Effector memory CD8-positive, alpha-beta T cell (primary cell): ENCODE results near the gene LTO1.

Experiments
- ATAC-seq: fragments of 150-1000 bp; cut with Tn5 transposase; replicated peaks from 2 replicates; pipeline ENCODE4 v1.10.0; 2021; ENCODE audit warnings: mild to moderate bottlenecking, moderate library complexity
- DNase-seq, 3 experiments: peaks; one replicate each; pipeline ENCODE4 v3.0.0; 2021
- H3K27ac Mint-ChIP-seq, 2 donors: one replicate each; pipeline ENCODE4 v1.8.0; 2022; ENCODE audit warnings: mild to moderate bottlenecking in 2 of 2, mixed read lengths in 2 of 2, moderate library complexity in 2 of 2
- H3K27me3 Mint-ChIP-seq, 2 donors: one replicate each; pipeline ENCODE4 v1.8.0; 2022; ENCODE audit warnings: mixed read lengths in 2 of 2
- H3K36me3 Mint-ChIP-seq: one replicate; pipeline ENCODE4 v1.8.0; 2022; ENCODE audit warnings: mild to moderate bottlenecking, moderate library complexity, mixed read lengths; ENCODE audit not compliant: insufficient read depth
- H3K4me1 Mint-ChIP-seq, 2 donors: one replicate each; pipeline ENCODE4 v1.8.0; 2022; ENCODE audit warnings: low read depth in 2 of 2, mixed read lengths in 2 of 2
- H3K4me3 Mint-ChIP-seq, 2 donors: one replicate each; pipeline ENCODE4 v1.8.0; 2022; ENCODE audit warnings: mild to moderate bottlenecking in 2 of 2, mixed read lengths in 2 of 2, moderate library complexity in 2 of 2
- H3K9me3 Mint-ChIP-seq, 2 donors: one replicate each; pipeline ENCODE4 v1.8.0; 2022; ENCODE audit warnings: mixed read lengths in 2 of 2

Gene LTO1

DNA sequence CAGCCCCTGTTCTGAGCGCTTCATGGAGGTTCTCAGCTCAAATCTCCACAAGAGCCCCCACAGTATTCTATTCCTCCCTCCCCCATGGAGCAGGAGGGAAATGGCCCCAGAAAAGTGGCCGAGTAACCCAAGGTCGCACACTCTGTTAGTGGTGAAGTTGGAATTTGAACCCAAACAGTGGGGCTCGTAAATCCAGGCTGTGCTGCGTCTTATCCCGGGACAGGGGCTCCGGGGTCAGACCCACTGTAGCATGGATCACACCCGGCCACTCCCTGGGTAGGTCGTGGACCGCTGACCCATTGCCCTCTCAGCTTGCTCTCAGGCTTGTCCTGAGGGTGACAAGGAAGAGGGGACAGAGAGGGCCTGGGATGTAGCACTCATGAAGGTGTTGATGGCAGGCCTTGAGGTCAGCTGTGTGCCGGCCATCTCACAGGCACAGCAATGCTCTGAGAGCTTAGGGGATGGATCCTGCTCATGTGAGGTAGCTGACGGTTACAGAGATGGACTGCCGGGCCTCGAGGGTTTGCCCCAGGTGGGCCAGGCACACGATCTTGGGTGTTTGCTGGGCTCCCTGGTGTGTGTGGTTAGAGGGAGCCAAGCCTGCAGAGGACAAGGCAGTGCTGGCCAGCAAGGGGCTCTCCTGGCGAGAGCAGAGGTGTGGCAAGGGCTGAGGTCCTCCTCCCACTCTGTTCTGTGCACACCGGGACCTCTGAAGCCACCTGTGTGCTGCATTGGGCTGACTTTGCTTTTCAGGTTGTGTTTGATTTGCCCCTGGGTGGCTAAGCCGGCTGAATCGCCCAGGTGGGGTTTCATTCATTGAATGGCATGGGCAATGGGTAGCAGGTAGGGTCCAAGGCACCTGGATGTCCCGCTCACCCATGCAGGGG lies 31.0 kb upstream of the LTO1 start:
- H3K27me3 Mint-ChIP-seq: peaks cover 35 to 63% of the 10 kb centered on the region in 2 donors
- peaks cover 3 to 12% of the 10 kb centered on the region in 2 donors for H3K4me1 Mint-ChIP-seq
- no peak for ATAC-seq
- no peaks in the 10 kb centered on the region for H3K9me3 Mint-ChIP-seq
- H3K27ac Mint-ChIP-seq: no peak overlapping the region
- no peak for DNase-seq
- no peaks in the 10 kb centered on the region for H3K36me3 Mint-ChIP-seq
- H3K4me3 Mint-ChIP-seq: peak overlapping the region in 1 of 2 donors; percentile 60

DNA sequence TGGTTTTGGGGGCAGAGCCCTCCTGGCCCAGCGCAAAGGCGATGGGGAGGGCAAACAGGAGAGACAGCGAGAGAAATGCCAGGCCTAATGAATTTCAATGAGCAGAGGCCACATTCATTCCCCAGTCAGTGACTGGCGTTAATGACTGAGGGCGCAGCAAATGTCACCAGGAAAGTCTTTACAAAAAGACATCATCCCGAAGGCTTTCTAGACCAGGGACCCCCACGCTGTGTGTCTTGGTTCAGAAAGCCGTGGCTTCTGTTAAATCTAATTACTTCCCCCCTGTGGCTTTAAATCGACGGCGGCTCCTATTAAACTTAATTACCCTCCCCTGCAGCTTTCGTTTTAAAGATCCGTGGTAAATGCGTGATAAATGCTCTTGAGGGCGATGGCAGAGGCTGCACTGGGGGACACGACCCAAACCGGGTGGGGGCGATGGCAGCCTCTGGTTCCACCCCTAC lies 30.2 kb upstream of the LTO1 start:
- Mint-ChIP-seq H3K27ac (no peak overlapping the region), H3K9me3 (no peaks in the 10 kb centered on the region), H3K4me3 (peak overlapping the region in 1 of 2 donors; percentile 60), H3K27me3 (peaks cover 40 to 63% of the 10 kb centered on the region in 2 donors), H3K4me1 (peaks cover 3 to 12% of the 10 kb centered on the region in 2 donors), H3K36me3 (no peaks in the 10 kb centered on the region)
- ATAC-seq (no peak), DNase-seq (no peak)

DNA sequence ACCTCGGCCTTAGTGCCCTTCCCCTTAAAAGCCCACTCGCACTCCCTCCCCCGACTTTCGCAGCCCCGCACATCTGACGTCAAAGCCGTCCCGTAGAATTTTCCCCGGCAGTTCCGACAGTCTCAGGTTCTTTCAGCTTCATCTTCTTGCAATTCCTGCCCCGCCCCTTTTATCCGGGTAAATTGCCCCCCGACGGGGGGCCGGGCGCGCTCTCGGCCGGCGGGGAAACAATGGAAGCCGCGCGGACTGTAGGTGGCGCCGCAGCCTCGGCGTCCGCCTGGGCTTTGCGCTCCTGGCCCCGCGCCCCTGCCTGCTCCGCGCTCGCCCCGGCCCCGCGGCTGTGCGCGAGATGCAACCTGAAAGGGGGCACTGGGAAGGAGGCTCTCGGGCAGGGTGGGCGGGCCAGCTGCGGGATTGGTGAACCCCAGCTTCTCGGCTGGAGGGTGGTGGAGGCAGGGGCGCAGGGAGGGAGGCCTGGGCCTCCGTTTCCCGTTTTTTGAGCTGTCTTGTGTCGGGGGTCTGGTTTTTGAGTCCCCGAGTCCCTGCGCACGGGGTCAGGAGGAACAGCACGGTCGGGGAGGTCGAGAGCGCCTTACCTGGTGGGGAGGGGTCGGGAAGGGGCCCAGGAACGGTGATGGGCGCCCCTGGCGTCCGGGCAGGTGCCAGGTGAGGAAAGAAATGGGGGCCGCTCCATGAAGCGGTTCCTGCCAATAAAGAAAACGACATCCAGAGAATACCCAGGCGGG lies 29.5 kb upstream of the LTO1 start:
- ATAC-seq: no peak
- Mint-ChIP-seq H3K27me3 (peaks cover 47 to 66% of the 10 kb centered on the region in 2 donors), H3K9me3 (no peaks in the 10 kb centered on the region), H3K4me3 (peak overlapping the region in 1 of 2 donors; percentile 47), H3K36me3 (no peaks in the 10 kb centered on the region), H3K4me1 (peaks cover 3 to 12% of the 10 kb centered on the region in 2 donors), H3K27ac (no peak overlapping the region)
- no peak for DNase-seq

DNA sequence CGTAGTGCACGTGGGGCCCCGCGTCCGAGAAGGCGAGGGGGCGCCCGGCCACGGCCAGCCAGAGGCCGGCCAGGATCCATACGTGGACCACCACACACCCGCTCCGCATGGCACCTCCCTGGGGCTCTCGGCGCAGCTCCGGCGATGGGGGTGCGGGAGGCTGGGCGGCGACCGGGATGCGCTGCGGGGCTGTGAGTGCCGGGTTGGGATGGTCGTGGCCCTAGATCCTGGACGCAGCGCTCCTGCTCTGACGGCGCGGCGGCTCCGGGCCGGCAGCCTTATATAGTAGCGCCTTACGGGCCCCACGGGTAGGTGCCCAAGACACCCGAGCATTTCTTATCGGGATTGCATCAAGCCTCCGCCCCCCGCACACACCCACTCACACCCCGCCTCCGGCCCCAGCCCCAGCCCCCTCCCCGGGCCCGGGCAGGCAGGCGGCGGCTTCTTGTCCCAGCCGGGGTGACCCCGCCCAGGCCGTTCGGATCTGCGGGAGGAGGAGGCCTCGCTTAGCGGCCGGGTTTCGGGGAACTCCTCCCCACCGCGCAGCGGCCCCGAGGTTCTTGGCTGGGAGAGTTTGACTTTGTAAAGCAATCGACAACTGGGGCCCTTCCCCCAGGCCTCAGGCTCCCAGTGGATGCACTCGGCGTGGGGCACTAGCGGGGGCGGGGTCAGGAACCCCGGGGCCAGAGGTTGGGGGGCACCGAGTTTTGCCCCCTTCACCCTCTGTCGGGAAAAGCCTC lies 28.8 kb upstream of the LTO1 start, which contains the start of gene FGF19:
Gene FGF19 (minus strand): TSS at position 255 of the 740 bp plus-strand sequence. CDS start 146 bp downstream, at position 109.
- ATAC-seq (no peak), DNase-seq (no peak)
- H3K27me3 Mint-ChIP-seq: peaks cover 50 to 70% of the 10 kb centered on the region in 2 donors
- H3K36me3 Mint-ChIP-seq: no peaks in the 10 kb centered on the region
- H3K9me3 Mint-ChIP-seq: no peaks in the 10 kb centered on the region
- H3K27ac Mint-ChIP-seq: no peak within 1 kb of the TSS
- peak within 1 kb of the TSS in 1 of 2 donors; percentile 47 for H3K4me3 Mint-ChIP-seq
- H3K4me1 Mint-ChIP-seq: peaks cover 3 to 12% of the 10 kb centered on the region in 2 donors

DNA sequence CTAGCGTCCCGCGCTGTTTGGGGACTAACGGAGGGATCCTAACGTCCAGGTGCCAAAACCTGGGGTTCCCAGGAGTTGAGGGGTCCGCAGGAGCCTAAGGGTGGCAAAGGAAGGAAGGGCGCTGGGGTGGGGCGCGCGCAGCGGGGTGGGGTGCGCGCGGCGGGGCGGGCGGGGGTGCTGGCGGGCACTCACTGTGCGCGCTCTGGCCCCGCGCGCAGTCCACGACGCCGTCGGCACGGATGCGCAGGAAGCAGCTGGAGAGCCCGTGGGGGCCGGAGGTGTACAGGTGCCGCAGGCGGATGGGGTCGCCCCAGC lies 28.3 kb upstream of the LTO1 start:
- H3K9me3 Mint-ChIP-seq: no peaks in the 10 kb centered on the region
- H3K4me3 Mint-ChIP-seq: peak overlapping the region in 1 of 2 donors; percentile 44
- ATAC-seq (no peak), DNase-seq (no peak)
- H3K4me1 Mint-ChIP-seq: peaks cover 3 to 12% of the 10 kb centered on the region in 2 donors
- peaks cover 56 to 70% of the 10 kb centered on the region in 2 donors for H3K27me3 Mint-ChIP-seq
- no peak overlapping the region for H3K27ac Mint-ChIP-seq
- H3K36me3 Mint-ChIP-seq: no peaks in the 10 kb centered on the region

DNA sequence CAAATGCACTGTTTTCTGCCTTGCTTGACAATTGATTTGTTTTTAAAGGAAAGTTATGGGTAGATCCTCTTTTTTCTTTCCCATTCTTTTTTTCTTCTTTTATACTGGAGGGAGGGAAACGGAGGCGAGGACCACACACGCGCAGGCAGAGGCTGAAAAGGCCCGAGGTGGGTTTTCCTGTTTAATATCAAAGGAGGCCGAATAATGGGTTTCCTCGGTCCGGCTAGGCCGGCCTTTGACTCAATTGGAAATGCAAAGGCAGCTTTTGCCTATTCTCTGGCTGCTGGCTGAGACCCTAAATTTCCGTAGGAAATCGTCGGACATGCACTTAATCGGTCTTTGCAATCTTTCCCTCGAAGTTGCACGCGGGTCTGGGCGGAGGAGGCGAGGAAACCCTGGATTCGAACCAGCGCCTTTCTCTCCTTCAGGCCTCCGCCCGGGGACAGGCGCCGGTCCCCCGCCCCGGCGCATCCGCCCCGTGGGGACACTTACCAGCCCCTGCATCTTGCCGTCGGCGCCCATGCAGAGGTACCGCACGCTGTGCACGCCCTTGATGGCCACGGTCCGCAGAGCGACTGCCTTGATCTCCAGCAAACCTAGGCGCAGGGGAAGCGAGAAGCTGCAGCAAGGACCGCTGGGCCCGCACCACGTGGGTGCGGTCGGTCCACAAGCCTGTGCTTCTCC lies 27.8 kb upstream of the LTO1 start:
- H3K27ac Mint-ChIP-seq: no peak overlapping the region
- no peaks in the 10 kb centered on the region for H3K36me3 Mint-ChIP-seq
- H3K4me1 Mint-ChIP-seq: peaks cover 3 to 12% of the 10 kb centered on the region in 2 donors
- no peak for DNase-seq
- no peak for ATAC-seq
- H3K27me3 Mint-ChIP-seq: peaks cover 57 to 70% of the 10 kb centered on the region in 2 donors
- H3K4me3 Mint-ChIP-seq: peak overlapping the region in 1 of 2 donors; percentile 44
- no peaks in the 10 kb centered on the region for H3K9me3 Mint-ChIP-seq

DNA sequence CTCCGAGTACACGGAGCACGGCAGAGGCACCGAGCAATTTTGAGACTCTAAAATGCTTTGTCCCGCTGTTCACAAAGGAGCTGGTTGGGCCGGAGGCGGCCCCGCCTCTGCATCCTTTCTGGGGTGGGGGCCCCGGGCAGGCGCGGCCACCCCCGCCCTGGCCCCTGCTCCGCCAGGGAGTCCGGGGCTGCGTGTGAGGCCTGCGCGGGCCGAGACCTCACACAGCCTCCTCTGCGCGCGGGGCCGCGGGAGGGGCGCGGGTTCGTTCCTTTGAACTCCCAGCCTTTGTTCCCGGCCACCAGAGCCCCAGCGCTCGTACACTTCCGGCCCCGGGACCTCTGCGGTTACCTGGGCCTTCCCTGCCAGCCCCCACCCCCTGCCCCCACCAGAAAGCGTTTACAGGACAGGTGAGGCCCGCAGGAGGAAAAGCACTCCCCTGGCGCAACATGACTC lies 27.1 kb upstream of the LTO1 start:
- Mint-ChIP-seq H3K27ac (no peak overlapping the region), H3K27me3 (peaks cover 60 to 70% of the 10 kb centered on the region in 2 donors), H3K36me3 (no peaks in the 10 kb centered on the region), H3K4me1 (peaks cover 3 to 12% of the 10 kb centered on the region in 2 donors), H3K9me3 (no peaks in the 10 kb centered on the region), H3K4me3 (no peak overlapping the region)
- DNase-seq (no peak), ATAC-seq (no peak)

DNA sequence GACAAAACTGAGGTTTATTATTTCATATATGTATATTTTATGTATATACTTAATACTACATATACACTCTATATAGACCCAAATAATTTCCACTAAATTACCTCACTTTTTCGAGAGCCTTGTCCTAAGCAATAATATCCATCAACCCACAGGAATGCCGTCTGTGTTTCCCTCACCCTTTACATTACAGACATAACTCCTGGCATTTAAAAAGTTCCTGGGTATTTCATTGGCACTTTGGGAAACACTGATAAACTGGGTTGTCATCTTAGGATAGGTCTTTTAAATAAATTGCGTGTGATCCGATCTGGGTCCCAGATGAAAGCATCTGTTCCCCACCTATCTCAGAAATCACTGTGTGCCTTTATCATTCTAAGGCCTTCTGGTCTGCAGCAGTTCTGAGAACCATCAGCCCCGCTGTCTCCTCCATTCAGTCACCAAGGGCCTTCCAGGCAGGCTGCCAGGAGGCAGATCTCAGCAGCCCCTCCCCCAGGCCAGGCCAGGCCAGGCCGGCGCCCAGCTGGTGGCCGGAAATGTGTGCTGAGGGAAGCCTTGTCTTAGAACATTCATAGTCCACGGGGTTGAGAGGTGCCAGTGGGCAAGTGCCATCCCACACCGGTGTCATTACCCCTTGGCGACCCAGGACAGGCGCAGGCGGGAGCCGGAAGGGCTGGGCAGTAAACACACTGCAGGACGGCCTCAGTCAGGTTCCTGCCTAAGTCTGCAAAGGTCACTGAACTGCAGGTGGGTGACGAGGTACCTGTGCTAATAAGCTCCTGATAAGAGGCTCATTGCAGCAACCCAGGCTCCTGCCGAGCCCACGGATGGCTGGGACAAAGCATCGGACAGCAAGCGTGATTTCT lies 25.4 kb upstream of the LTO1 start:
- no peak for ATAC-seq
- Mint-ChIP-seq H3K27me3 (peaks cover 61 to 70% of the 10 kb centered on the region in 2 donors), H3K4me3 (no peak overlapping the region), H3K36me3 (no peaks in the 10 kb centered on the region), H3K9me3 (no peaks in the 10 kb centered on the region), H3K4me1 (peaks cover 0 to 2% of the 10 kb centered on the region in 2 donors), H3K27ac (no peak overlapping the region)
- no peak for DNase-seq

DNA sequence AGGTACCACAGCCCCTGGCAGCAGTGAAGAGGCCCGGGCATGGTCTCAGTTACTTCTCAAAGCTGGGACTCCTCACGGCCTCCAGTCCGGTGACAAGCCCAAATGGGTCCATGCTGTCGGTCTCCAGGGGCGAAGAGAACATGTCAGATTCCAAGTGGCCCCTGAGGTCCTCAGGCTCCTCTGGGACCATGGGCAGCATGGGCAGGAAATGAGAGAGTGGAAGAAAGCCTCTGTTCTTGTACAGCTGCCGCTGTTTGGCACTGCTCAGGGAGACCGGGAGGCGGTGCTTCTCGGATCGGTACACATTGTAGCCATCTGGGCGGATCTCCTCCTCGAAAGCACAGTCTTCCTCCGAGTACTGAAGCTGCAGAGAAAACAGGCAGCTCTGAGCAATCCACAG lies 24.1 kb upstream of the LTO1 start:
- no peaks in the 10 kb centered on the region for H3K36me3 Mint-ChIP-seq
- ATAC-seq (no peak), DNase-seq (no peak)
- H3K27ac Mint-ChIP-seq: no peak overlapping the region
- H3K4me3 Mint-ChIP-seq: no peak overlapping the region
- H3K4me1 Mint-ChIP-seq: peaks cover 0 to 2% of the 10 kb centered on the region in 2 donors
- H3K9me3 Mint-ChIP-seq: no peaks in the 10 kb centered on the region
- peaks cover 65 to 79% of the 10 kb centered on the region in 2 donors for H3K27me3 Mint-ChIP-seq

DNA sequence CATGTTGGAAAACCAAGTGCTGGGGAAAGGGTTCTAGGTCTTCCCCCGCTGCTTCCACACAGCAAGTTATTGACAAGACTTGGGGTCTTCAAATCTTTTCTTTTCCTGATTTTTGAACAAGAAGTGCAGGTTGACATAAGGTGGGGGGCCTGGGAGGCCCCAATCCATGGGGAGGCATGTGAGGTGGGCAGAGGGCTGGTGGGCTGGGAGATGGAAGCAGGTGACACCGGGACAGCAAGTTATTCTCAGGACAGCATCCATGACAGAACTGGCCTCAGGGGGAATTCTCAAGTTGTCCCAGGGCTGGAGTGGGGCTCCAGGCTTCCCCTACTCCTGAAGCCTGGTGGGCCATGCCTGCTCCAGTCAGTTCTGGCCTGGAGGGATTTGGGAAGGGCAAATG lies 23.2 kb upstream of the LTO1 start:
- DNase-seq: no peak
- no peak overlapping the region for H3K4me3 Mint-ChIP-seq
- H3K4me1 Mint-ChIP-seq: peaks cover 0 to 2% of the 10 kb centered on the region in 2 donors
- no peaks in the 10 kb centered on the region for H3K9me3 Mint-ChIP-seq
- ATAC-seq: no peak
- H3K27ac Mint-ChIP-seq: no peak overlapping the region
- no peaks in the 10 kb centered on the region for H3K36me3 Mint-ChIP-seq
- H3K27me3 Mint-ChIP-seq: peaks cover 71 to 84% of the 10 kb centered on the region in 2 donors

DNA sequence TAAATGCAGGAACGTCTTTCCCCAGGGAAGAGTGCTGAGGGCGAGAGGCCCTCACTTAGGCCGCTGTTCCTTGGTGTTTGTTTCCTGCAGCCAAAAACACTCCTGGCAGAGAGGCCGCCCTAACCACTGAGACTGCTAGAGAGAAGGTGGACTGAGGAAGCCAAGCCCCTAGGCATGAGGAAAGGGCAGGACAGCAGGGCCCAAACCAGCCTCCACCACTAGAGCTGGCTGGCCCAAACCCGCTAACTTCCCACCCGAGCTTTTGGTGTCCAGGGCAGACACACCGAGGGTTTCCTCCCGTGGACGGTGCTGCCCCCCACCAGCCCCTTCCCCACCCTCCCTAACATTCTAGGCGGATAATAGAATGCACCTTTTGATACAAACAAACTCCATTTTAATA lies 22.7 kb upstream of the LTO1 start:
- ATAC-seq: no peak
- H3K9me3 Mint-ChIP-seq: no peaks in the 10 kb centered on the region
- DNase-seq: no peak
- H3K27ac Mint-ChIP-seq: no peak overlapping the region
- no peaks in the 10 kb centered on the region for H3K4me1 Mint-ChIP-seq
- H3K27me3 Mint-ChIP-seq: peaks cover 70 to 83% of the 10 kb centered on the region in 2 donors
- no peak overlapping the region for H3K4me3 Mint-ChIP-seq
- H3K36me3 Mint-ChIP-seq: no peaks in the 10 kb centered on the region

DNA sequence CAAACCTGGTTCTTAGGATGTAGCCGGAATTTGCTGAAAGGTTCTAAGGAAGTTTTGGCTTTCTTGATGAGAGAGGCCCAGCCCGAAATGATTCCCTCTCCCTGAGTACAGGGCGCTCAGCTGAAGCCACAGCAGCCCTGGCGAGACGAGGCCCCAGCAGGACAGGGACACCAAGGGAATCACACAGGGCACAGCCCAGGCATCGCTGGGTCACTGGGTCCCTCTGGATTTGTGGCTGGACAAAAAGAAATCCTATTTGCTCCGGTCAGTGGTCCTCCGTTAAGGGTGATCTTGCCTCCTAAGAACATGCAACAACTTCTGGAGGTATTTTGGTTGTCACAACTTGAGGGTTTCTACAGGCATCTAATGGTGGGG lies 22.3 kb upstream of the LTO1 start:
- Mint-ChIP-seq H3K4me1 (no peaks in the 10 kb centered on the region), H3K9me3 (no peaks in the 10 kb centered on the region), H3K4me3 (no peak overlapping the region), H3K36me3 (no peaks in the 10 kb centered on the region), H3K27me3 (peaks cover 70 to 85% of the 10 kb centered on the region in 2 donors), H3K27ac (no peak overlapping the region)
- DNase-seq (no peak), ATAC-seq (no peak)
